ENCODE results near the gene NELFA.

The NELFA gene

GRCh38 chr4:1982124-1983052 is 26.4 kb downstream of the NELFA start:
- H3K27ac ChIP-seq: peak overlapping the region; percentile 33; the same call in 1 of the 2 replicates
- TF ChIP-seq CTCF (IDR thresholded peaks at IDR 0.05): no peak
- no peak for TF ChIP-seq ZFX (IDR thresholded peaks at IDR 0.05; ENCODE audit: borderline replicate concordance)

- TF ChIP-seq ZFX (IDR thresholded peaks at IDR 0.05; ENCODE audit: borderline replicate concordance) (no peak), CTCF (IDR thresholded peaks at IDR 0.05) (no peak)
- H3K27ac ChIP-seq: peak overlapping the region; percentile 33; the same call in 1 of the 2 replicates
Observed at GRCh38 chr4:1981251-1982058, 27.3 kb downstream of the NELFA start.

DNA sequence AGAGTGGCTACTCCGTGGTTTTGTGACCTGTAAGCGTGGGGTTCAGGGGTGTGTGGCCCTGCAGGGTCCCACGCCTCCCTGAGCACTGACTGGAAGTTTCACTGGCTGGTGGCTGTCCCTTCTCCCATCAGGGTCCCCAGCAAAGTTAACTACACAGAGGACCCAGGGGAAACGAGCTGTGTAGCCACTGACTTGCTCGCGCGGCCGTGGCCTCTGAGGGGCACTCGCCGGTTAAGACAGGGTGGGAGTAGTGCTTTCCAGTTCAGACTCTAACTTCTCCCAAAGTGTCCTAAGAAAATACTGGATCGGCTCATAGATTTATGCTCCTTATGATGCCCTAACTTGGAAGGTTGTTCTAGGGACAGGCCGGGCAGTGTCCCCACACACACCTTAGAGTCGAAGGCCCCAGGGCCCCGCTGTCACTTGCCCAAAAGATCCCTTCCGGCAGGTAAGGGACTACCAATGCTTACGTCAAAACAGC is 28.2 kb downstream of the NELFA start:
- H3K27ac ChIP-seq: peak overlapping the region; percentile 33; the same call in 1 of the 2 replicates
- TF ChIP-seq CTCF (IDR thresholded peaks at IDR 0.05): no peak
- no peak for TF ChIP-seq ZFX (IDR thresholded peaks at IDR 0.05; ENCODE audit: borderline replicate concordance)

DNA sequence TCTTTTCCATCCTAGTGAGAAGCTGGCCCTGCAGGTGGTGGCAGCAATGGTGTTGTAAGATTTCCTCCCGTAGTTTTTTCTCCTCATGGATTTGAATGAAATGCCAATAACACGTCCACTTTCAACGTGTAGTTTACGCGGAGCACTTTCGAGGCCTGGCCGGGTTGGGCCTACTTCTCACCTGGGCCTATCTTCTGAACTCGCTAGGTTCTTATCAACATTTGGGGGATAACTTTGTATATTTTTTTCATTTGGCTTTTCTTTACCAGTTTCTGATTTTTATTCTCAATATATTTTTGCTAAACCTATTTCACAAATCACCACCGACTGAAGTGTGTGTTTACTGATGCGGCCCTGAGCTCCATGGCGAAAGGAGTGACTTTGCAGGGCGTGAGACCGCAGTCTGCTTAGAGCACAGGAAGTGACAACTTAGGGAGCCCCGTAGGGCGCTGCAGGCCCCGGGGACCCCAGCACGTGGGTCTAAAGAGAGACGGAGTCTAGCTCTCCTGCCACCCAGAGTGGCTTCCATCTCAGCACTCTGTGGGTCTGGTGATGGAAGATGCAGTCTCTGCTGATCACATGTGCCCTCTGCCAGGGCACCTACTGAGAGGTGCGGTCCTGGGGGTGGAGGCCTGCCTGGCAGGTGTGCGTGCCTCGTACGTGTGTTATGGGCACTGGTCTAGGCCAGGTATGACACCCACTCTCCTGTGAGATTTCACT is 29.1 kb downstream of the NELFA start:
- no peak overlapping the region for H3K27ac ChIP-seq
- TF ChIP-seq CTCF (IDR thresholded peaks at IDR 0.05) (no peak), ZFX (IDR thresholded peaks at IDR 0.05; ENCODE audit: borderline replicate concordance) (no peak)

DNA sequence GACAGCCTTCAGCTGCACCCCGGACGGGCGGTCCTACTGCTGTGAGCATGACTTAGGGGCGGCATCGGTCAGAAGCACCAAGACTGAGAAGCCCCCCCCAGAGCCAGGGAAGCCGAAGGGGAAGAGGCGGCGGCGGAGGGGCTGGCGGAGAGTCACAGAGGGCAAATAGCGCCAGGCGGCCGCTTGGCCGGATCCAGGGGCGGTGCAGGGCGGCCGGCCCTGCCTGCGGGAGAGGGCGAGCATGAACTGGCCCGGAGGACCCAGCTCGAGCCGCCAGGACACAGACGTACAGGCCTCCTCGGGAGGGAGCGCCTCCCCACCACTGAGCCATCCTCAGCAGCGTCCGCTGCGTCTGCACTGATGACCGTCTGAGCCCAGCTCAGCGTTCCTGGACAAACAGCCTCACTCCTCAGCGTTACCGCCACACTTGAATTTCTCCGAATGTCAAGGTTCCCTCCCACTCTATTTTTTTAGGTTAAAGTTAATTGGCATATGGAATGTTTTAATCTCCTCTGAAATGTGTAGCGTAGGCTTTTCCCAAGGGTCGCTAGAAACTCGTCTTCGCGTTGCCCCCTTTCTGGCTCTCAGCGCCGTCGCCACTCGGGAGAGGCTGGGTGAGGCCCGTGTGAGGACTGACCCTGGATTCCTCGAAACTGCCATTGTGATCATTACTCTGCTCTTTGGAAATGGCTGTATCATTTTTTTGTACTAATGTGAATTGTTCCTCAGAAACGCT is 29.9 kb downstream of the NELFA start:
- no peak for TF ChIP-seq ZFX (IDR thresholded peaks at IDR 0.05; ENCODE audit: borderline replicate concordance)
- no peak for TF ChIP-seq CTCF (IDR thresholded peaks at IDR 0.05)
- no peak overlapping the region for H3K27ac ChIP-seq

DNA sequence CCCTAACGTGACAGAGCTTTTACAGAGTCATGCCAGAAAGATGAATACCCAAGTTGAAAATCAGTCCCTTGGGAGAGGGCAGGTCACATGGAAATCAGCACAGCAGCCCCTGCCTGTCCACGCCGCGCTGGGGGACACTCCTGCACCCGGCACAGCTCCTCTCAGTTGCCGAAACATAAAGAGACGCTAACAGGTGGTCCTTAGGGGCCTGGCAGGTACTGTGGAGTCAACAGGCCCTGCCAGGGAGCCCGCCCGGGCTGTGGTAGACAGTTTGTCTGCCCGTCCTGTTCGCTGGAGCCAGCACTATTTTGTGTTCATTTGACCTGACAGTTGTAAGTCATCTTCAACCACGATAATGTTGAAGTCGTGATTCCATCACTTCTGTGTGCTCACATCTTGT is 30.5 kb downstream of the NELFA start:
- H3K27ac ChIP-seq: peak overlapping the region; percentile 17; the same call in 1 of the 2 replicates
- TF ChIP-seq CTCF (IDR thresholded peaks at IDR 0.05) (no peak), ZFX (IDR thresholded peaks at IDR 0.05; ENCODE audit: borderline replicate concordance) (no peak)

All from 22Rv1 (cell line).